ENCODE results near the gene SIK2.

SIK2 gene

GRCh38 chr11:111759778-111760407 is 157.6 kb downstream of the SIK2 start:
- DNase-seq (ENCODE audit: low read depth): no peak
- TF ChIP-seq, protein P1, sequence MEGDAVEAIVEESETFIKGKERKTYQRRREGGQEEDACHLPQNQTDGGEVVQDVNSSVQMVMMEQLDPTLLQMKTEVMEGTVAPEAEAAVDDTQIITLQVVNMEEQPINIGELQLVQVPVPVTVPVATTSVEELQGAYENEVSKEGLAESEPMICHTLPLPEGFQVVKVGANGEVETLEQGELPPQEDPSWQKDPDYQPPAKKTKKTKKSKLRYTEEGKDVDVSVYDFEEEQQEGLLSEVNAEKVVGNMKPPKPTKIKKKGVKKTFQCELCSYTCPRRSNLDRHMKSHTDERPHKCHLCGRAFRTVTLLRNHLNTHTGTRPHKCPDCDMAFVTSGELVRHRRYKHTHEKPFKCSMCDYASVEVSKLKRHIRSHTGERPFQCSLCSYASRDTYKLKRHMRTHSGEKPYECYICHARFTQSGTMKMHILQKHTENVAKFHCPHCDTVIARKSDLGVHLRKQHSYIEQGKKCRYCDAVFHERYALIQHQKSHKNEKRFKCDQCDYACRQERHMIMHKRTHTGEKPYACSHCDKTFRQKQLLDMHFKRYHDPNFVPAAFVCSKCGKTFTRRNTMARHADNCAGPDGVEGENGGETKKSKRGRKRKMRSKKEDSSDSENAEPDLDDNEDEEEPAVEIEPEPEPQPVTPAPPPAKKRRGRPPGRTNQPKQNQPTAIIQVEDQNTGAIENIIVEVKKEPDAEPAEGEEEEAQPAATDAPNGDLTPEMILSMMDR (conservative IDR thresholded peaks at IDR 0.05; ENCODE audit: low read depth, low read length): no peak
- no peak overlapping the region for H3K4me3 ChIP-seq (ENCODE audit: low read depth, low read length)

- no peak for DNase-seq (ENCODE audit: low read depth)
- H3K4me3 ChIP-seq (ENCODE audit: low read depth, low read length): no peak overlapping the region
- TF ChIP-seq, protein P1 (conservative IDR thresholded peaks at IDR 0.05; ENCODE audit: low read depth, low read length): no peak
Measured at GRCh38 chr11:111761036-111761435, 158.8 kb downstream of the SIK2 start.

DNA sequence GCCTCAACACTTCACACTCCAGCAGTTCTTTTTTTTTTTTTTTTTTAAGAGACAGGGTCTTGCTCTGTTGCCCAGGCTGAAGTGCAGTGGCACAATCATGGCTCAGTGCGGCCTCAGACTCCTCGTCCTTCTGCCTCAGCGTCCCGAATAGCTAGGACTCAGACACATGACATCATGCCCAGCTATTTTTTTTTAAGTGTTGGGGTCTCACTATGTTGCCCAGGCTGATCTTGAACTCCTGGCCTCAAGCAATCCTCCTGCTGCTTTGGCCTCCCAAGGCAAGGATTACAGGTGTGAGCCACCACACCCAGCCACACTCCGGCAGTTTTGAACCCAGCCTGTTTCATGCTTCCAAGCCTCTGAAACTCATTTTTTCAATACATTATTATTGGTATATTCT is 160.3 kb downstream of the SIK2 start:
- no peak for DNase-seq (ENCODE audit: low read depth)
- no peak overlapping the region for H3K4me3 ChIP-seq (ENCODE audit: low read depth, low read length)
- TF ChIP-seq, protein P1 (conservative IDR thresholded peaks at IDR 0.05; ENCODE audit: low read depth, low read length): no peak

DNA sequence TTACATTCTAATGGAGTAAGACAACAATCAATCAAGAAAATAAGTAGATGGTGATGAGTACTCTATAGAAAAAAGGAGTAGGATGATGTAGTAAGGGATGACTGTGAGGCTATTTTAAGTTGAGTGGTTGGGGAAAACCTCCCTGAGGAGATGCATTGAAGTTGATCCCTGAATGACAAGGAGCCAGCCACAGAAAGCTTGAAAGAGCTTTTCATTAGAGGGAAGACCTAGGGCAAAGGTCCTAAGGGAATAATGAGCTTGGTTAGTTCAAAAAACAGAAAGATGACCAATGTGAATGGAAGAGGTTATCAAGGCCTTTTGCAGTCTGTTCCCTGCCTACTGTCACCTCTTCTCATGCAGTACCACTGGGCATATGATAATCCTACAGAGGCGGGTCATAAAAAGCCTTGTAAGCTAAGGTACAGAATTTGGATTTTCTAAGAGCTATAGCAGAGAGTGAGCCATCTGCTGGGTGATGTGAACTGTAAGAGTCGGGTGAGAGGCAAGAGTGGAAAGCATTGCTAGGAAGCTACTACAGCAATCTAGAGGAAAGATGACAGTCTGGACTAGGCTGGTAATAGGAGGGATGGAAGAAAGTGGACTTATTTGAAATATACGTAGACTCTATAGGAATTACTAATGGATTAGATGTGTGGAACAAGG is 160.9 kb downstream of the SIK2 start:
- DNase-seq (ENCODE audit: low read depth): peak; percentile 67
- H3K4me3 ChIP-seq (ENCODE audit: low read depth, low read length): no peak overlapping the region
- TF ChIP-seq, protein P1 (conservative IDR thresholded peaks at IDR 0.05; ENCODE audit: low read depth, low read length): peak; percentile 49

DNA sequence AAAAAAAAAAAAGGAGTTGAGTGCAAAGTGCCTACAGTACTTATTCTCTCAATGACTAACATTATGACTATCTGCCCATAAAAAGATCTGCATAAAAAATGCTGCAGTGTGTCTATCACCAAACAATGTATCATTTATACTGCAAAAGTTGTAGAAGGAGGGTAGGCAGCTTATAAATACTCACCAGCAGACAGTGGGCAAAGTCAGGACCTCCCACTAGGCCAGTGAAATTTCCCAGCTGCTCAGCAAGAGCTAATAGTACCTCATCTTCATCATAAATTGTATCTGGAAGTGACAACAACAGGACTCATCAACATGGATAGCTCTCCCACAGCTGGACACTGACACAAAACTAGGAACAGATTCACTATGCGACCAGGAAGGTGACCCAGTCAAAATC is 162.4 kb downstream of the SIK2 start:
- H3K4me3 ChIP-seq (ENCODE audit: low read depth, low read length): peak overlapping the region; percentile 88
- TF ChIP-seq, protein P1 (conservative IDR thresholded peaks at IDR 0.05; ENCODE audit: low read depth, low read length): no peak
- DNase-seq (ENCODE audit: low read depth): peak; percentile 37

GRCh38 chr11:111765320-111765983 is 163.2 kb downstream of the SIK2 start:
- DNase-seq (ENCODE audit: low read depth): no peak
- TF ChIP-seq, protein P1 (conservative IDR thresholded peaks at IDR 0.05; ENCODE audit: low read depth, low read length): no peak
- peak overlapping the region; percentile 88 for H3K4me3 ChIP-seq (ENCODE audit: low read depth, low read length)

All from choroid plexus epithelial cell (primary cell).